AG10803 (cell line): ENCODE results near the gene RGS1.

Source experiments
- DNase-seq: peaks from one replicate; pipeline ENCODE4 v3.0.0; 2010; ENCODE audit warnings: low read depth
- H3K4me3 ChIP-seq: 2 replicates; pipeline ENCODE4 v1.5.1; 2011; ENCODE audit warnings: mild to moderate bottlenecking, low read length, control low read depth
- TF ChIP-seq, protein P1 (sequence below): conservative IDR thresholded peaks from 2 replicates; pipeline ENCODE4 v1.5.1; 2011; ENCODE audit warnings: mild to moderate bottlenecking, low read length, control low read depth, inconsistent platforms

The RGS1 gene

GRCh38 chr1:192546596-192547190, 28.9 kb upstream of the RGS1 start:
- no peak overlapping the region for H3K4me3 ChIP-seq
- DNase-seq, result no peak

DNA sequence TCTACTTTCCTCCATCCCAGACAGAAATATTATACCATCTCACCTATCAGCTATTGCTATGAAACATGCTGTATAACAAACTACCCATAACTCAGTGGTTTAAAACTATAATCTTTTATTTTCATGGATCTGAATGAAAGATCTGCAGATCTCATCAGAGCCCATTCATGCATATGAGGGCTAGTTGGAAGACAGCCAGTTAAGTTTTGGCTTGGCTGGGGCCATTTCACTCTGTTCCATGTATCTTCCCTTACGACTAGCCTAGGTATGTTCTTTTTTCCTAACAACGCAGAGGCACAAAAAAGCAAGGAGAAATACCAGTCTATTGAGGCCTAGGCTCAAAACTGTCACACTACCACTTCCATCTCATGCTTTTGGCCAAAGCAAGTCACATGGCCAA, 28.1 kb upstream of the RGS1 start:
- TF ChIP-seq, protein P1, sequence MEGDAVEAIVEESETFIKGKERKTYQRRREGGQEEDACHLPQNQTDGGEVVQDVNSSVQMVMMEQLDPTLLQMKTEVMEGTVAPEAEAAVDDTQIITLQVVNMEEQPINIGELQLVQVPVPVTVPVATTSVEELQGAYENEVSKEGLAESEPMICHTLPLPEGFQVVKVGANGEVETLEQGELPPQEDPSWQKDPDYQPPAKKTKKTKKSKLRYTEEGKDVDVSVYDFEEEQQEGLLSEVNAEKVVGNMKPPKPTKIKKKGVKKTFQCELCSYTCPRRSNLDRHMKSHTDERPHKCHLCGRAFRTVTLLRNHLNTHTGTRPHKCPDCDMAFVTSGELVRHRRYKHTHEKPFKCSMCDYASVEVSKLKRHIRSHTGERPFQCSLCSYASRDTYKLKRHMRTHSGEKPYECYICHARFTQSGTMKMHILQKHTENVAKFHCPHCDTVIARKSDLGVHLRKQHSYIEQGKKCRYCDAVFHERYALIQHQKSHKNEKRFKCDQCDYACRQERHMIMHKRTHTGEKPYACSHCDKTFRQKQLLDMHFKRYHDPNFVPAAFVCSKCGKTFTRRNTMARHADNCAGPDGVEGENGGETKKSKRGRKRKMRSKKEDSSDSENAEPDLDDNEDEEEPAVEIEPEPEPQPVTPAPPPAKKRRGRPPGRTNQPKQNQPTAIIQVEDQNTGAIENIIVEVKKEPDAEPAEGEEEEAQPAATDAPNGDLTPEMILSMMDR, result no peak
- DNase-seq, result no peak
- no peak overlapping the region for H3K4me3 ChIP-seq

More at GRCh38 chr1:192546596-192547190, 28.9 kb upstream of the RGS1 start:
- TF ChIP-seq, protein P1, result no peak

- no peak overlapping the region for H3K4me3 ChIP-seq
- TF ChIP-seq, protein P1, result no peak
- DNase-seq, result no peak
Observed at GRCh38 chr1:192549937-192550336, 25.6 kb upstream of the RGS1 start.

DNA sequence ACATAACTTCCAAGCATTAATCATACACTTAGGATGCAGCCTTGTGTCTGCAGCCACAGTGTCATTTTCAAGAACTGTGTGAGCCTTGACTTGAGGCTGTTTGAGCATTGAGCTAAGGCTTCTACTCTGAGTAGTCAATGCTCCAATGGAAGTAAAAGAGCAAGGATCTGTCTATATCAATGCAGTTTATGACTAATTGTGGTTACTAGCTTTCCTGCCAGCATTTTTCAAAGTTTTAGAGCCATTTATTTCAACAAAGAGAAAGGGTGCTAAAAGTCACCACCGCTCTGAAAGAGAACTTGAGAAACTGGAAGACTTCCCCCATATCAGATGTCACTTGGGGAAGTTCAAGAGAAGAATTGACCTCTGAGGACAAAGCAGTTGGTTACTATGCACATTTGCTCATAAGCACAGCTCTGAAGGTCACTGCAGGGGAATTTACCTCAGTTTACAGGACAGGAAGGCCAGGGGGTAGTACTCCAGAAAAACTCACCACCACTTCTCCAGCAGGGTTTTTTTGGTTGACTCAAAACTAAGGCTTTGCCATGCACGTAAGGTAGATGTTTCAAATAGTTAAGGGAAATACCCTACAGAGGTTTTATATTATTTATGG, 24.5 kb upstream of the RGS1 start:
- DNase-seq, result peak; percentile 76
- no peak overlapping the region for H3K4me3 ChIP-seq
- TF ChIP-seq, protein P1, result no peak

- H3K4me3 ChIP-seq, result no peak overlapping the region
Observed at GRCh38 chr1:192552760-192553191, 22.8 kb upstream of the RGS1 start.

GRCh38 chr1:192553741-192554140, 21.8 kb upstream of the RGS1 start:
- no peak for DNase-seq
- TF ChIP-seq, protein P1, result no peak
- H3K4me3 ChIP-seq, result no peak overlapping the region

More at GRCh38 chr1:192552760-192553191, 22.8 kb upstream of the RGS1 start:
- no peak for DNase-seq
- TF ChIP-seq, protein P1, result no peak

- DNase-seq, result no peak
- H3K4me3 ChIP-seq, result no peak overlapping the region
- TF ChIP-seq, protein P1, result no peak
Observed at GRCh38 chr1:192554904-192555303, 20.7 kb upstream of the RGS1 start.
